H1 (cell line): Measurements from ENCODE around the gene PTEN. TPM values are rescaled to one million over a fixed set of nuclear protein-coding genes. Genes with fewer than 3 reads are reported as not detected.

Experiments
- PHF8 ChIP-seq: fragments of 200-600 bp; sonication (generic); conservative IDR thresholded peaks from 2 replicates; pipeline ENCODE4 v1.7.1; 2012; ENCODE audit warnings: low read depth, mild to moderate bottlenecking, inconsistent platforms, low read length, moderate library complexity
- POU5F1 ChIP-seq: IDR thresholded peaks from 2 replicates; pipeline ENCODE4 v1.6.1; 2011; ENCODE audit warnings: low read depth, mild to moderate bottlenecking, low read length, moderate library complexity
- TAF1 ChIP-seq: IDR thresholded peaks from 2 replicates; pipeline ENCODE4 v1.6.1; 2011; ENCODE audit warnings: mild to moderate bottlenecking, low read depth, low read length
- polyA plus RNA-seq, 7 experiments: library from polyadenylated mRNA; depleted of rRNA in 3 of 7; stranded (reverse) in 5 of 7; unstranded in 2 of 7; fragments of >200 nt in 5 of 7; fragments of 200-250 nt in 2 of 7; gene quantifications; 1 replicate in 5 of 7; 2 replicates in 1 of 7; 4 replicates in 1 of 7; pipeline versions ENCODE4 v1.2.1 to v1.2.3, GENCODE V29; 2011 to 2013; ENCODE audit warnings: missing spikeins in 2 of 7, mixed read lengths in 2 of 7
- total RNA-seq: library from RNA; stranded (reverse); fragmentation: NEBNext Ultra II Directional; extraction: Animal tissue kit (Norgen Biotek cat#: 25700); gene quantifications from 2 replicates; pipeline ENCODE4 v1.2.1, GENCODE V29; 2021

PTEN gene
- total and polyA plus RNA-seq, 2 of the 8 experiments (the other 6 are each of a cell fraction or from before 2014, with no cell fraction given) = 6.3 to 48.7 TPM

- TF ChIP-seq PHF8 = no peak
- TF ChIP-seq POU5F1 = no peak
- no peak for TF ChIP-seq TAF1
These were observed 1.9 kb downstream of the PTEN start (continued) for GRCh38 chr10:87865241-87865881.
